Lung microvascular endothelial cell (primary cell): ENCODE results near the gene PDE3A. TPM values are rescaled to one million over a fixed set of nuclear protein-coding genes. Genes with fewer than 3 reads are reported as not detected.
"Not testable (repeated sequence)": the region's sequence is repeated elsewhere in the genome, so short reads cannot be mapped to it uniquely, and the experiment has no call there.

Experiments
- DNase-seq, 2 donors: peaks; one replicate each; pipeline versions ENCODE4 v3.0.0 to v3.0.0-alpha.2; 2010; ENCODE audit warnings: low read depth in 2 of 2
- total RNA-seq: library from RNA; depleted of rRNA; stranded (reverse); fragments of >200 nt; gene quantifications from 2 replicates; pipeline ENCODE4 v1.2.1, GENCODE V29; 2014

Gene PDE3A
- total RNA-seq, 1 donor from 2014 or later = 2.0 TPM

GRCh38 chr12:20601668-20602280 lies 233.4 kb downstream of the PDE3A start:
- DNase-seq = peak; percentile 55 to 63

GRCh38 chr12:20602641-20603391 lies 234.5 kb downstream of the PDE3A start:
- peak; percentile 12 to 23 for DNase-seq

GRCh38 chr12:20604408-20605067 lies 236.2 kb downstream of the PDE3A start:
- no peak for DNase-seq

GRCh38 chr12:20615020-20615419 lies 246.7 kb downstream of the PDE3A start:
- not testable (repeated sequence) for DNase-seq

- DNase-seq = no peak
These were observed 247.8 kb downstream of the PDE3A start for GRCh38 chr12:20616093-20616492.

GRCh38 chr12:20620261-20620660 lies 251.9 kb downstream of the PDE3A start:
- DNase-seq = no peak

GRCh38 chr12:20624718-20625117 lies 256.4 kb downstream of the PDE3A start:
- peak; percentile 40 to 59 for DNase-seq

- DNase-seq = no peak
These were observed 257.2 kb downstream of the PDE3A start for GRCh38 chr12:20625531-20625930.

GRCh38 chr12:20627001-20627588 lies 258.8 kb downstream of the PDE3A start:
- no peak for DNase-seq

- DNase-seq = no peak
These were observed 260.0 kb downstream of the PDE3A start for GRCh38 chr12:20628226-20628787.

GRCh38 chr12:20628999-20629398 lies 260.7 kb downstream of the PDE3A start:
- DNase-seq = no peak

- DNase-seq = peak; percentile 8 to 38
These were observed 261.2 kb downstream of the PDE3A start for GRCh38 chr12:20629414-20630156.

- DNase-seq = no peak
These were observed 263.4 kb downstream of the PDE3A start for GRCh38 chr12:20631711-20632110.

- no peak for DNase-seq
These were observed 272.8 kb downstream of the PDE3A start for GRCh38 chr12:20641106-20641505.

GRCh38 chr12:20643822-20644221 lies 275.5 kb downstream of the PDE3A start:
- DNase-seq = no peak

GRCh38 chr12:20646239-20646827 lies 278.0 kb downstream of the PDE3A start:
- peak; percentile 52 to 55 for DNase-seq

GRCh38 chr12:20653871-20654270 lies 285.5 kb downstream of the PDE3A start:
- DNase-seq = no peak

- no peak for DNase-seq
These were observed 288.3 kb downstream of the PDE3A start for GRCh38 chr12:20656600-20656999.

GRCh38 chr12:20657496-20657895 lies 289.2 kb downstream of the PDE3A start:
- DNase-seq = no peak

GRCh38 chr12:20681334-20681733 lies 313.0 kb downstream of the PDE3A start:
- no peak for DNase-seq

GRCh38 chr12:20695232-20695631 lies 326.9 kb downstream of the PDE3A start, which contains the start of gene SLCO1C1:
Gene SLCO1C1, plus strand, starts transcription at chr12:20695332. Its CDS starts 4,245 bp downstream, at chr12:20699577.
- DNase-seq = no peak
